ENCODE measurements around the gene BUB3.
A peak's percentile ranks its signal among the peaks of the same experiment; 100 is the strongest.

Gene BUB3, protein sequence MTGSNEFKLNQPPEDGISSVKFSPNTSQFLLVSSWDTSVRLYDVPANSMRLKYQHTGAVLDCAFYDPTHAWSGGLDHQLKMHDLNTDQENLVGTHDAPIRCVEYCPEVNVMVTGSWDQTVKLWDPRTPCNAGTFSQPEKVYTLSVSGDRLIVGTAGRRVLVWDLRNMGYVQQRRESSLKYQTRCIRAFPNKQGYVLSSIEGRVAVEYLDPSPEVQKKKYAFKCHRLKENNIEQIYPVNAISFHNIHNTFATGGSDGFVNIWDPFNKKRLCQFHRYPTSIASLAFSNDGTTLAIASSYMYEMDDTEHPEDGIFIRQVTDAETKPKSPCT

DNA sequence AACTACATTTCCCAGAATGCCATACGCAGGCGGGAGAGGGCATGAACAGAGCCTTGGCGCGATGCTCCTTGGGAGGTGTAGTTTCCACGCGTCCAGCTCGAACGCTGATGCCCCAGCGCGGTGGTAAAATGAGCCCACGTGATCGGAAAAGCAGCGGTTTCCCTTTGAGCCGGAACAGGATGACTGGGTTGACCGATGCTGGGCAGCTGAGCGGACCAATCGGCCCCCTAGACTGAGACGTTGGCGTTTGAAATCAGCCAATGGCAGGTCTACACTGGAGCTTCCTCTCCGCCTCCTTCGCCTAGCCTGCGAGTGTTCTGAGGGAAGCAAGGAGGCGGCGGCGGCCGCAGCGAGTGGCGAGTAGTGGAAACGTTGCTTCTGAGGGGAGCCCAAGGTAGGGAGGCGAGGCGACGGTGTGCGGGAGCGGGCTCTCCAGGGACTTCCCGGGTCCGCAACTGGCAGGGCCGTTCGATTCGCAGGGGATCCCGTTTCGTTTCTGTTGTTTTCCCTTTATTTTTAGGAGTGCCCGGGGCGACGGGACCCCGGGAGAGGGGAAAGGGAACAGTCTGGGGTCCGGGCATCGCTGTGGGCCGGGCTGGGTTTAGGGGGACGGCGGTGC is at the start of gene BUB3:
Gene BUB3, plus strand, starts transcription at position 311 of the 619 bp plus-strand sequence. CDS start 516 bp downstream, outside the sequence.
- peak; percentile 92 to 94 for DNase-seq

- no peak for DNase-seq
Observed at GRCh38 chr10:123109466-123109865, 44.7 kb upstream of the BUB3 start.

DNA sequence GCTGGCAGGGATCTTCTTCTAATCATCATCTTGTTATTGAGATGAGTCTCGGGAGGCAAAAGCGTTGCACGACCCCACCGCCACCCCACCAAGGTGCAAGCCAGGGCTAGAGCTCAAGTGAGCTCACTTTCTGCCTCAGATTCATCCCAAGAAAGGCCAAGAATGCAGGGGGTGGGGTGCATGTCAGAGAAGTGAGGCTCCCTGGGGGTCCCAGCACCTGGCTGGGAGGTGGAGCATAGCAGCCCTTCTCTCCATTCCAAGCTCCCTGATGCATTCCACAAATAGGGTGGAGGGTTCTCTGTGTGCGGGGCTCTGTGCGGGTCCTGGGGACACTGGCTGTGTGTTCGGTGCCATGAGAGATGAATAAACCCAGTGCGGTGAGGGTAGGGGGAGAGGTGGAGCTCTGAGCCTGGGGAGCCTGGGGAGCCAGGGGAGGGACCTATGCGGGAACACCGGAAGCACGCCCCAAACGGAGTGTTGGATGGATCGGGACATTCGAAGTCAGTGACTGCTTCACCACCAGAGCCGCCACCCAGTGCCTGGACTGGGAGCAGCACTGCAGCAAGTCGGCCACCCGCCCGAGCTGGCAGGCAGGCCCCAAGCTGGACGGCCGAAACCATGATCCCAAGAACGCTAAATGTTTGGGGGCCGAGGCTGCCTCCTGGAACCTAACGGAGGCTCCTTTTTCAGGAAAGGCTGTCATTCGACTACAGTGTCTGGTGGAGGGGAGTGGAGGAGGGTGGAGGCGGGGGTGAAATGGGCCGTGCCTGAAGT is 36.4 kb upstream of the BUB3 start:
- no peak for DNase-seq

GRCh38 chr10:123119081-123119480 is 35.1 kb upstream of the BUB3 start:
- DNase-seq, result no peak

DNA sequence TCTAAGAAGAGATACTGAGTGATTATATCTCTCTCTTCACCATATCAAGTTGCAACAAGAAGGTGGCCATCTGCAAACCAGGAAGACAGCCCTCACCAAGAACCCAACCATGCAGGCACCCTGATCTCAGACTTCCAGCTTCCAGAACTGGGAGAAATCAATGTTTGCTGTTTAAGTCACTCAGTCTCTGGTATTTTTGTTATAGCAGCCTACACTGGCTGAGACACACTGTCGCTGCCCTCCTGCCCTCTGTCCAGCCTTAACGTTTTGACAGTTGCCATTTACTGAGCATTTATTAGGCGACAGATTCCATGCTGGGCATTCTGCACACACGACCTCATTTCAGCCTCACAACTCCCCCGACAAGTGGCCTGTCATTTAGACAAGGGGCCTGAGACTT is 28.0 kb upstream of the BUB3 start:
- DNase-seq, result no peak

DNA sequence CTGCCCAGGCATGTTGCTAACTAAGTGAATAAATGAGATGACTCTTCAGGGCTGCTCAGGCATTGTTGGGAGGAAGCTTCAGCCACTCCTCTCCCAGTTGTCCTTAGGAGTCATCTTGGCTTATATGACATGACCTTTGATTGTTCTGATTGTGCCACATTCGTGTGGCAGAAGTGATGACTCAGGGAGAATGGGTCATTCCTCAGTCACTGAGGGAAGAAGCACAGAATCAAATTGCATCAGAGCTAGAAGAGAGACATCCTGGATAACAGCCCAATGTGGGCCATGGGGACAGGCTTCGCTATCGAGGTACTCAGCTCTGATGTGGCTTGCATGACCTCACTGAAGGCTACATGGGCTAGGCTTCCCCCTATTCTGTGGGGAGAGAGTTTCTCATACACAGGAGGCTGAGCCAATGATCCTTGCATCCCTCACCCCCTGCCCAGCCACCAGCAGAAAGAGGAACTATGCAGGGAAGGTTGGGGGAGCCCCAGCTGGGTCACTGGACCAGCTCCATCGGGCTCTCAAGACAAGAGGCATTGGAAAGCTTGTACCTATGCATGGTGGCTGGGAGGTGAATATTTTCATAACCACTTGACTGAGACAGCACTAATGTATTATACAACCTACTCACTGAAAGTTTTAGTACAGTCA is 24.5 kb upstream of the BUB3 start:
- DNase-seq, result no peak

GRCh38 chr10:123132576-123133477 is 21.4 kb upstream of the BUB3 start:
- peak; percentile 91 to 92 for DNase-seq

DNA sequence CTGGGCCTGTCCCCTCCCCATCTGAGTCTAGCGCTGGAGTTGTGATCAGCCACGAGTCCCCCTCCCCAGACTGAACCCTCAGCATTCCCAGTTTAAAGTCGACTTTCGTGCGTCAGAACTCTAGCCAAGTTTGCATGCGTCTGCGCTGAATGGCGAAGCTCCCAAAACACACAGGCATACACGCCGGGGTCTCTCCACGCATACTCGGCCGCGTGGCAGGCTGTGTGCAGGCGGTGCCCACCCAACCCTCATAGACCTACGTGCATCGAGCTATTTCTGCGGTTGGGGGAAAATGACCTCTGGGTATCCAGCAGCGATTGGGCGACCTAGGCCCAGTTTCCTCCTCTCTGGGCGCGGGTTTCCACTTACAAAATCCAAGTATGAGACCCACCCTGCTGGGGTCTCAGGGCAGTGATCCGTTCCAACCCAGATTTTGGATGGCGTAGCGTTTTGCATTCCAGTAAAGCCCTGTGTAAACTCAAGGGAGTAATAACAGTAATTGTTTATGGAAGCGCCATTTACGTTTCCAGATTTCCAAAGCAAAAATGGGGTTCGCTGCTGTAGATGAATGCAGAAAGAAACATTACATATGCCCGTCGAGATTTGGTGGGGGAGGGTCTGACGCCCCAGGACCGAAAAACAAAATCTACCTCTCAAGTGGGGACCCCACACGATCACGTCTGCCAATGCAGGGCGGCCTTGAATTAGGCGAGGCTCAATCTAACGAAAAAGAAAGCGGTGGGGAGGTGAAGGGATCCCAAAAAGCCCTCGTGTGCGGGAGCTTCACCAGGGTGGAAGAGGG is 20.5 kb upstream of the BUB3 start:
- DNase-seq, result no peak

DNA sequence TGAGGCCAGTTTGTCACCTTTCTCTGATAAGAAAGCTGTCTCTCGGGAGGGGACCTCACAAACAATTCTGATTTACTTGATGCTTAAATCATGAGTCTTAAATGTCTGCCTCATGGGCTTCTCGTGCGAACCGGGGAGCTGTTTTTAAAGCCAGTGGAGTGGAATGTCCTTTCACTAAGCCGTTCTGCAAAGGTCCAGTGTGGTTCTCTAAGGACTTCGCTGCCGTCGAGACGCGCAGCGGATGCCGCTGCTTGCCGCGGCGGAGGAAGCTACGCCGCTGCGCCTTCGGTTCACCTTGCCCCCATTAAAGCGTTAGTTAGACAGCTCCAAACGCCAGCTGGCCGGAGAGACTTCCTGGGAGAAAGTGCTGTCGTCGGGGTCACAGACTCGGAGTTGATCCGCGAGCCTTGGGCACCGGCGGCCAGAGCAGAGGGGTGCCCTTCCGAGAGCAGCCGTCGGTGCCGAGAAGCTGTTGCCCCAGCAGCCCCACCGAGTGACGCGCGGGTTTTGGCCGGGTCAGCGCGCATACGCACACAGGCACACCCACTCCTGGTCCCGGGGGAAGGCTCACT is 19.8 kb upstream of the BUB3 start:
- no peak for DNase-seq

GRCh38 chr10:123134915-123135414 is 19.2 kb upstream of the BUB3 start:
- no peak for DNase-seq

DNA sequence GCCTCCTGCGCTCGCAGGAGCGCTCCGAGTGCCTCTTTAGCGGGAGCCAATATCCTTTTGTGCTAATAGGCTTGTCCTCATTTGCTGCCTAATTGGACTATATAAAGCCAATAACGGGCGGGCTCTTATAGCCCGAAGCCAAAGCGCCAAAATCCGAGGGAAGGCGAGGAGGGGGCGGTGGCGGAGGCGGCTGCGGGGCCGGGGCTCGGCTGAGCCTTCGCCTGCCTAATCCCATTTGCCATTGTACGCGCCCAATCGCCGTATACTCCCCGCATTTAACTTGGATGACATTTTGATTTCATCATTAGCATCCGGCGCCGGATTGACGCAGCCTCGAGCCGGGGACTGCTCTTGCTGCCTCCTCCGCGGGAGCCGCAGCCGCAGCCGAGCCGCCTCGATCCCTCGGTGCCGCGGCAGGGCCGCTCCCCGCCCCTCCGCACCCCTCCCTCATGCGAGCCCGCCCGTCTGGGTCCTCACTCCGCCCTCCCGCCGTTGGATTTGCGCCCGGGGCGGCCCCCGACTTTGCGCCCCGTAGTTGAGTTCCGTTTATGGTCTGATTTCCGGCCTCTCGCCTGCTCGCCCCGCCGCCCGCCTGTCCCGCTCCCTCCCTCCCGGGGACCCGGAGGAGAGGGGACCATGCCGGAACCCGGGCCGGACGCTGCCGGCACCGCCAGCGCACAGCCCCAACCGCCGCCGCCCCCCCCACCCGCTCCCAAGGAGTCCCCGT is 18.6 kb upstream of the BUB3 start, which contains the start of gene HMX3:
Gene HMX3, plus strand, starts transcription at position 556 of the 727 bp plus-strand sequence. Its CDS starts 81 bp downstream, at position 637.
- peak in 1 of 2 donors; percentile 44 for DNase-seq

GRCh38 chr10:123136221-123136805 is 17.9 kb upstream of the BUB3 start:
- DNase-seq, result no peak

DNA sequence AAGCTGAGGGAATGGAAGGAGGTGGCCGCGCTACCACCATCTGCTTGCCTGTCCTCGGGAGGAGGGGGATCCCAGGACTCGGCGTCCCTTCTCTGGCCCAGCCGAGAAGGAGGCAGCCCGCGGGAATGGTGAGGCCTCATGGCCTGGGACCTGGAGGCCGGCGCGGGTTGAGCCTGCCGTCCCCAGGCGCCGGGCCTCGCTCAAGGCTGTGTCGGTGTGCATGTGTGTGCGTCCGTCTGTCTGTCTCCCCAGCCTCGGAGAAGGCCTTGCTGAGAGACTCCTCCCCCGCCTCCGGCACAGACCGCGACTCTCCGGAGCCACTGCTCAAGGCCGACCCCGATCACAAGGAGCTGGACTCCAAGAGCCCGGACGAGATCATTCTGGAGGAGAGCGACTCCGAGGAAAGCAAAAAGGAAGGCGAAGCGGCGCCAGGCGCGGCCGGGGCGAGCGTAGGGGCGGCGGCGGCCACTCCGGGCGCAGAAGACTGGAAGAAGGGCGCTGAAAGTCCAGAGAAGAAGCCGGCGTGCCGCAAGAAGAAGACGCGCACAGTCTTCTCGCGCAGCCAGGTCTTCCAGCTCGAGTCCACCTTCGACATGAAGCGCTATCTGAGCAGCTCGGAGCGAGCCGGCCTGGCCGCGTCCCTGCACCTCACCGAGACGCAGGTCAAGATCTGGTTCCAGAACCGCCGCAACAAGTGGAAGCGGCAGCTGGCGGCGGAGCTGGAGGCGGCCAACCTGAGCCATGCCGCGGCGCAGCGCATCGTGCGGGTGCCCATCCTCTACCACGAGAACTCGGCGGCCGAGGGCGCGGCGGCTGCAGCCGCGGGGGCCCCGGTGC is 17.2 kb upstream of the BUB3 start:
- DNase-seq, result peak in 1 of 2 donors; percentile 34

DNA sequence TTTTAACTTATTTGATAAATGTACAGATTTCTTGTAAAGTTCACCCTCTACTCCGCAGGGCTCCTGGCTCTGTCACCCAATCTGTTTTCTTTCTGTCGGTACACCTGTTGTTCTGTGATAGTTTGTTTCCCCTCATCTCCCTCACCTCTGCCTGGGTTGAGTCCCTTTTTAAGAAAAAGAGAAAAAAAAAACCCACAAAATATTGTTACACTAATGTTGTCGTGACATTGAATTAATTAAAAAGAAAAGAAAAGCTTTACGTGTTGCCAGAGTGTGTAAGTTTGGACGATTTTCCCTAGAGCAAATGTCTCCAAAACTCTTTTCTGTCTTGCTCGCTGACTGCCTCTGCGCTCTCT is 15.1 kb upstream of the BUB3 start:
- no peak for DNase-seq

DNA sequence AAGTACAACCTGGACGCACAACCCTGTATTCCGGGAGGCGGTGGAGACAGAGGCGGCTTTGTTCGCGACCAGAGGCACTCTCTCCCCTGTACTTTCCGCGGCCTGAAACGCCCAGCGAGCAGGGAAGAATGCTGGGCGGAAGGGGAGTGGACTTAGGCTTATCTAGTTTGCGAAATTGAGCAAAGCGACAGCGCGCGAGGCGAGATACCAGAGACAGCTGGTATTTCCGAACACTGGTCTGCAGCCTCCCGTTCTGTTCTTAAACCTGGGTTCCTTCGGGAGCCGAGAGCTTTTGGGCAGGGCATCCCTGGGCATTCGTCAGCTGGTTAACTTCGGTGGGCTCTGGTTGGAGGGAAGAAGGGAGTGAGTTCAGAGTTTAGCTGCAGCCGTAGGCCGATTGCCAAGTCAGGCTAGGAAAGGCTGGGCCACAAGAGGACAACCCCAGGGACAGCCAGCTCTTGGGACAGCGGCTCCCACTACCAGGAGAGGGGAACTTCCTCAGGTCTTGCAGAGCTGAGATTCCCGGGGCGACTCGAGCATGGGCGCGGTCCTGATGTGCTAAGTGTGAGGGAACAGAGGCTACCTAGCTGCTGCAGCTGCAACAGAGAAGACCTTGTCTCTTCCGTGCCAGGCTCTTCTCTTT is 14.6 kb upstream of the BUB3 start:
- DNase-seq, result no peak

GRCh38 chr10:123140164-123140982 is 13.8 kb upstream of the BUB3 start:
- no peak for DNase-seq

GRCh38 chr10:123140983-123141390 is 13.2 kb upstream of the BUB3 start:
- no peak for DNase-seq
